ENCODE results near the gene OR5AU1.

- TF ChIP-seq CTCF (IDR thresholded peaks at IDR 0.05) (peak; percentile 95), ELF1 (IDR thresholded peaks at IDR 0.05) (no peak), TCF12 (IDR thresholded peaks at IDR 0.05) (no peak), EZH2phosphoT487 (IDR thresholded peaks at IDR 0.05; ENCODE audit: borderline replicate concordance, low read depth) (no peak)
These were observed 49.2 kb downstream of the OR5AU1 start for GRCh38 chr14:21106498-21107282.

All from SK-N-SH (cell line).